SK-N-MC (cell line): Measurements from ENCODE around the gene PCDHGB4.
"Not testable (repeated sequence)": the region's sequence is repeated elsewhere in the genome, so short reads cannot be mapped to it uniquely, and the experiment has no call there.

ENCODE experiments used
- DNase-seq: peaks from one replicate; pipeline ENCODE4 v3.0.0-alpha.2; 2011; ENCODE audit warnings: low read depth, low spot score
- H3K27ac ChIP-seq: fragments of 200-600 bp; sonication (generic); 2 replicates; pipeline ENCODE4 v1.5.1; 2016; ENCODE audit warnings: mixed run types
- H3K36me3 ChIP-seq: fragments of 200-600 bp; sonication (generic); 2 replicates; pipeline ENCODE4 v1.6.1; 2017; ENCODE audit warnings: antibody characterized with exemption, low read length, mixed read lengths; ENCODE audit not compliant: insufficient read depth
- H3K4me3 ChIP-seq: fragments of 200-600 bp; sonication (generic); 2 replicates; pipeline ENCODE4 v1.5.1; 2016
- H3K9ac ChIP-seq: fragments of 200-600 bp; sonication (generic); 2 replicates; pipeline ENCODE4 v1.8.0; 2017; ENCODE audit warnings: mixed run types, mixed read lengths; ENCODE audit not compliant: insufficient read length
- H3K9me3 ChIP-seq: fragments of 200-600 bp; sonication (generic); 2 replicates; pipeline ENCODE4 v1.6.1; 2017; ENCODE audit warnings: low read depth, mild to moderate bottlenecking, antibody characterized with exemption, low read length, moderate library complexity, mixed read lengths
- EZH2 ChIP-seq: fragments of 200-600 bp; sonication (generic); IDR thresholded peaks from one replicate; pipeline ENCODE4 v1.6.1; 2017; ENCODE audit warnings: antibody characterized with exemption
- FOXP2 ChIP-seq: optimal IDR thresholded peaks from 2 replicates; pipeline ENCODE3; 2011; ENCODE audit warnings: mild to moderate bottlenecking, moderate library complexity; ENCODE audit not compliant: insufficient read depth; ENCODE audit errors: extremely low read length, control extremely low read depth
- POLR2AphosphoS5 ChIP-seq: IDR thresholded peaks from 2 replicates; pipeline ENCODE4 v1.6.1; 2012; ENCODE audit warnings: mild to moderate bottlenecking, low read depth, low read length, borderline replicate concordance

PCDHGB4 gene

DNA sequence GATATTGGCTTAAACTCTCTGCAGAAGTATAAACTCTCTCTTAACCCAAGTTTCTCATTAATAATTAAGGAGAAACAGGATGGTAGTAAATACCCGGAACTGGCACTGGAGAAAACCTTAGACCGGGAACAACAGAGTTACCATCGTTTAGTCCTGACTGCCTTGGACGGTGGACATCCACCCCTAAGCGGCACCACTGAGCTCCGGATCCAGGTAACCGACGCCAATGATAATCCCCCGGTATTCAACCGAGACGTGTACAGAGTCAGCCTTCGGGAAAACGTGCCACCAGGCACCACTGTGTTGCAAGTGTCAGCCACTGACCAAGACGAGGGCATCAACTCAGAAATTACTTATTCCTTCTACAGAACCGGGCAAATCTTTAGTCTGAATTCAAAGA is 11.1 kb downstream of the PCDHGB4 start:
- DNase-seq, result no peak

DNA sequence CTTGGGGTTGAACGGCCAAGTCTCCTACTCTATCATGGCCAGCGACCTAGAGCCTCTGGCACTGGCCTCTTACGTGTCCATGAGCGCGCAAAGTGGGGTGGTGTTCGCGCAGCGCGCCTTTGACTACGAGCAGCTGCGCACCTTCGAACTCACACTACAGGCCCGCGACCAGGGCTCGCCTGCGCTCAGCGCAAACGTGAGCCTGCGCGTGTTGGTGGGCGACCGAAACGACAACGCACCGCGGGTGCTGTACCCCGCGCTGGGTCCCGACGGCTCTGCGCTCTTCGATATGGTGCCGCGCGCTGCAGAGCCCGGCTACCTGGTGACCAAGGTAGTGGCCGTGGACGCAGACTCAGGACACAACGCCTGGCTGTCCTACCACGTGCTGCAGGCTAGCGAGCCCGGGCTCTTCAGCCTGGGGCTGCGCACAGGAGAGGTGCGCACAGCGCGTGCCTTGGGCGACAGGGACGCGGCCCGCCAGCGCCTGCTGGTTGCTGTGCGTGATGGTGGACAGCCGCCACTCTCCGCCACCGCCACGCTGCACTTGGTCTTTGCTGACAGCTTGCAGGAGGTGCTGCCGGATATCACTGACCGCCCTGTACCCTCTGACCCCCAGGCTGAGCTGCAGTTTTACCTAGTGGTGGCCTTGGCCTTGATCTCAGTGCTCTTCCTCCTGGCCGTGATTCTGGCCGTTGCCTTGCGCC is 12.2 kb downstream of the PCDHGB4 start:
- no peak overlapping the region for H3K9ac ChIP-seq

More for the DNA sequence above, 11.1 kb downstream of the PCDHGB4 start:
- Histone ChIP-seq H3K9ac (no peak overlapping the region), H3K36me3 (no peaks in the 10 kb centered on the region), H3K9me3 (no peaks in the 10 kb centered on the region), H3K27ac (no peak overlapping the region), H3K4me3 (no peak overlapping the region)
- TF ChIP-seq FOXP2, result no peak

DNA sequence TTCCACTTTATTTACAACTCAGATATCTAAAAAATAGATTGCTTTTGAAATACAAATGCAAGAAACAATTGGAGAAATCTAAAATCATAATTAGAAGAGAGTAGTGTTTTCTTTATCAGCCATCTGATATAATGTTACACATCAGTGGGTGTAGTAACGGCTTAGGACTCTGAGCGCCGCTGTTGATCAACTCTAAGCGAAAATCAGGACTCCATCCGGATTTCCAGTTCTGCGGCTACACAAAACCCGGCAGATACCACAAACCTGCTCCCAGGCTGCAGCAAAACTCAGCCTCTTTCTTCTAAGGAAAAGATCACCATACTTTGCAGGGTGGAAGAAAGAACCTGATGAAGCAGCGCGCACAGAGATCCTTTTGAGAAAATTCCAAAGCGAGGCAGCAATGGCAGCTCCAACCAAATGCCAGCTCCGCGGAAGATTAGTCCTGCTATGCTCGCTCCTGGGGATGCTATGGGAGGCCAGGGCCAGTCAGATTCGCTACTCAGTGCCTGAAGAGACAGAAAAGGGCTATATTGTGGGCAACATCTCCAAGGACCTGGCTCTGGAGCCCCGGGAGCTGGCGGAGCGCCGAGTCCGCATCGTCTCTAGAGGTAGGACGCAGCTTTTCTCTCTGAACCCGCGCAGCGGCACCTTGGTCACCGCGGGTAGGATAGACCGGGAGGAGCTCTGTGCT is 15.2 kb downstream of the PCDHGB4 start, which contains the start of gene PCDHGA9:
TSS of gene PCDHGA9 (plus strand) at position 226 of the 691 bp plus-strand sequence. CDS start at position 401, 175 bp downstream.
- no peaks in the 10 kb centered on the region for H3K9me3 ChIP-seq
- H3K27ac ChIP-seq, result no peak within 1 kb of the TSS
- no peak for DNase-seq
- TF ChIP-seq EZH2 (no peak), FOXP2 (no peak), POLR2AphosphoS5 (no peak)
- no peaks in the 10 kb centered on the region for H3K36me3 ChIP-seq
- no peak within 1 kb of the TSS for H3K9ac ChIP-seq
- no peak within 1 kb of the TSS for H3K4me3 ChIP-seq

More for the DNA sequence above, 12.2 kb downstream of the PCDHGB4 start:
- no peak overlapping the region for H3K4me3 ChIP-seq
- no peaks in the 10 kb centered on the region for H3K9me3 ChIP-seq
- TF ChIP-seq POLR2AphosphoS5 (no peak), EZH2 (no peak), FOXP2 (no peak)
- H3K27ac ChIP-seq, result no peak overlapping the region
- DNase-seq, result no peak
- H3K36me3 ChIP-seq, result no peaks in the 10 kb centered on the region

DNA sequence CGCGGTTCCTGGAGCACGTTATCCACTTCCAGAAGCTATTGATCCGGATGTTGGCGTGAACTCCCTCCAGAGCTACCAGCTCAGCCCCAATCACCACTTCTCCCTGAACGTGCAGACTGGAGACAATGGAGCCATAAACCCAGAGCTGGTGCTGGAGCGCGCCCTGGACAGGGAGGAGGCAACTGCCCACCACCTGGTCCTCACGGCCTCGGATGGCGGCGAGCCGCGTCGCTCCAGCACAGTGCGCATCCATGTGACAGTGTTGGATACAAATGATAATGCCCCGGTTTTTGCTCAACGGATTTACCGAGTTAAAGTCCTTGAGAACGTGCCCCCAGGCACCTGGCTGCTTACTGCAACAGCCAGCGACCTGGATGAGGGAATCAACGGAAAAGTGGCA is 15.9 kb downstream of the PCDHGB4 start:
- Histone ChIP-seq H3K9me3 (no peaks in the 10 kb centered on the region), H3K9ac (no peak overlapping the region), H3K36me3 (no peaks in the 10 kb centered on the region), H3K4me3 (no peak overlapping the region), H3K27ac (no peak overlapping the region)
- TF ChIP-seq EZH2 (no peak), POLR2AphosphoS5 (no peak), FOXP2 (no peak)
- DNase-seq, result no peak

DNA sequence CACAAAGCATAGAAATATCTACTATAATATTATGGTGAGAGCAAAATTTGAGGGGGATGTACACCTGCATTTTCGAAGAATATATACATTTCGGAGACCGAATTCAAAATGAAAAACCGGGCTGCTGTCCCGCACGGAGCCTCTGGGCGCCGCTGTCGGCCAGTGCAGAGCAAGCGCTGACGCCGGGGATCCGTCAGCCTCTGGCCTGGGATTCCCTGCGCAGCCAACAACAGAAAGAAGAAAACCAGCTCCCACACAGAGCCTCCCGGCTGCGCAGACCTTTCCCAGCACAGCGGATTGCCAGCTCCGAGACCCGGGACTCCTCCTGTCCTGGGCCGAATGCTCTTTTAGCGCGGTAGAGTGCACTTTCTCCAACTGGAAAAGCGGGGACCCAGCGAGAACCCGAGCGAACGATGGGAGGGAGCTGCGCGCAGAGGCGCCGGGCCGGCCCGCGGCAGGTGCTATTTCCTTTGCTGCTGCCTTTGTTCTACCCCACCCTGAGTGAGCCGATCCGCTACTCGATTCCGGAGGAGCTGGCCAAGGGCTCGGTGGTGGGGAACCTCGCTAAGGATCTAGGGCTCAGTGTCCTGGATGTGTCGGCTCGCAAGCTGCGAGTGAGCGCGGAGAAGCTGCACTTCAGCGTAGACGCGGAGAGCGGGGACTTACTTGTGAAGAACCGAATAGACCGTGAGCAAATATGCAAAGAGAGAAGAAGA is 20.4 kb downstream of the PCDHGB4 start, which contains the start of gene PCDHGB6:
TSS of gene PCDHGB6 (plus strand) at position 232 of the 716 bp plus-strand sequence. CDS start at position 414, 182 bp downstream.
- H3K9me3 ChIP-seq, H3K27ac ChIP-seq, H3K9ac ChIP-seq, DNase-seq, H3K36me3 ChIP-seq, H3K4me3 ChIP-seq: not testable (repeated sequence)

- DNase-seq, result no peak
- Histone ChIP-seq H3K27ac (no peak overlapping the region), H3K36me3 (no peaks in the 10 kb centered on the region), H3K9me3 (no peaks in the 10 kb centered on the region), H3K9ac (no peak overlapping the region), H3K4me3 (no peak overlapping the region)
- no peak for TF ChIP-seq EZH2
- no peak for TF ChIP-seq POLR2AphosphoS5
- no peak for TF ChIP-seq FOXP2
Observed at GRCh38 chr5:141409598-141410306, 22.3 kb downstream of the PCDHGB4 start.

GRCh38 chr5:141411575-141411974 is 24.1 kb downstream of the PCDHGB4 start:
- H3K9me3 ChIP-seq, result no peaks in the 10 kb centered on the region
- no peak overlapping the region for H3K9ac ChIP-seq
- no peaks in the 10 kb centered on the region for H3K36me3 ChIP-seq
- no peak overlapping the region for H3K27ac ChIP-seq
- TF ChIP-seq POLR2AphosphoS5, result no peak
- no peak for TF ChIP-seq EZH2
- TF ChIP-seq FOXP2, result no peak
- DNase-seq, result no peak
- no peak overlapping the region for H3K4me3 ChIP-seq
